Measurements from ENCODE around the gene SLC26A6.

SLC26A6 gene

DNA sequence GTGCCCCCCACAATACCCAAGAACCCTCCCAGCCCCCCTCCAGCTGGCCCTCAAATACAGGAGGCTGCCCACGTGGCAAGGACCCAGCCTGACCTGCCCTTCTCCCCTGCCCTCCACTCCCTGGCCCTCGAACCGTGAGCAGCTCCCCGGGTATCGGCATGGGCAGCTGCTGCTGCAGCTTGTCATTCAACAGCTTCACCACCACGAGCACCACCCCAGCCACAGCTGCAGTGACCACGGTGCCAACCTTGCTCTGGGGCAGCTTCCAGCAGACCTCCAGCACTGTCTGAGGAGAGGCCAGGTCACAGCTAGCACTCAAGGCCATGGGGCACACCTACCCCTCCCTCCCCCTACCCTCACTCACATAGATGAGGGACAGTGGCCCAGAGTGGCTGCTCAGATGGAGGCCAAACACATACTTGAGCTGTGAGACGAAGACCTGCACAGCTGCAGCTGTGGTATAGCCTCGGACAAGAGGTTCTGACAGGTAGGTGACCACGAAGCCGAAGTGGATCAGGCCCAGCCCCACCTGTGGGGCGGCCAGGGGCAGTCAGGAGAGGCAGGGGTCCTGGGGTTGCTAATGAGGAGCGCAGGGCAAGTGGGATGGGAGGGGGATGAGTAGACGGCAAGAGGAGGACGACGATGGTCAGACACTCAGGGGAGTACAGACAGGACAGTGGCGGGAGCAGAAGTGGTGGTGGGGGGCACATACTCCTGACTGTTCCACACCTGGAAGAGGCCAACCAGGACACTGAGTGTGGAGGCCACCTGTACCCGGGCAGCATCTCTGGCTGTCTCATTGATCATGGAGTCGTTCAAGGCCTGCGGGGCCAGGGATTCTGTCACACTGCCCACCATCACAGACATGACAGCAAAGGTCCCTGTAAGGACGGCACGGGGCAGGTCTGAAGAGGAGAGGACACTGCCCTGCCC is 3.5 kb downstream of the SLC26A6 start:
- no peak for DNase-seq

DNA sequence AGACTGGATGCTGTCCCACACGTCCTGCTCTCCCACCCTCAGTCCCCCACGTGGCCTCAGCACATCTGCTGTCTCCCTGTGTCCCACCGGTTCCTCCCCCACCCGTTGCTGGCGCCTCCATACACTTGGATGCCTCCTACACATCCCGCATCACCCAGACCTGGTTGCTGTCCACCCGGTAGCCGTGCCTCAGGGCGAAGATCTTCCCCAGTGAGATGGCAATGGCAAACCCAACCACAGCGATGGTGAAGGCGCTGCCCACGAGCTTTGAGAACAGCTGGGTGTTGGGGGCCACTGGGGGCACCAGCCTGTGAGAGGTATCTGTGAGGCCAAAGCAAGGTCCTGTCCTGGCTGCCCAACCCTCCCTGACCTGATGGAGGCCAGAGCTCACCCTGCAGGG is 4.4 kb downstream of the SLC26A6 start:
- no peak for DNase-seq

DNA sequence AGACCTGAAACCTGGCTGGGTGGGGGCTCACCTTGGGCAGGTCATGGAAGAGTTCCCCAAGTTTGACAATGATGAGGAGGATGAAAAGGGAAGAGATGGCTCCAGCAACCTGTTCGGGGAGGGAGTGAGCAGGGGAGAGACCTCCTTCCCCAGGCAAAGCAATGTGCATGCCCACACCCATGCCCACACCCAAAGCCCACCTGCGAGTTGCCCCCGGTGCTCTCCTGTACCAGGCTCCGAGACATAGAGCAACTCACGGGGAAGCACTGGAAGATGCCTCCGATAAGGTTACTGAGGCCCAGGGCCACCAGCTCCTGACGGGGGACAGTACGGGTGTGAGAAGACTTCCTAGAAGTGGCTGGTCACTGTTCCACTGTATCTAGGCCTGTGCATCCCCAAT is 4.9 kb downstream of the SLC26A6 start:
- DNase-seq, result no peak

DNA sequence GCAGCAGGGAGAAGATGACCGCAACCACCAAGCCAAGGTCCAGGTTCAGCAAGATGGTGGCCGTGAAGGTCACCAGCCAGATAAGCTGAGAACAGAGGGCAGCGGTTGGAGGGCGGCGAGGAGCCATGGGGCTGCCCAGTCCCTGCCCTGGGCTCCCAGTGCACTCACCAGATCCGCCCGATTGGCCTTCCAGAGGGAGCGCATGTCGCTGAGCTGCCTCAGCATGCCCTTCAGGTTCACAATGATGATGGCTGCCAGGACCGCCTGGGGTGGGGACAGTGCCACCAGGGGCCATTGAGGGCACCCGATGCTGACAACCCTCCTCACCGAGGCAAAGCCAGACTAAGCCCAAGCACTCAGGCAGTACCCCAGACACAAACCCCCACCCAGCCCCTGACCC is 5.4 kb downstream of the SLC26A6 start:
- no peak for DNase-seq

DNA sequence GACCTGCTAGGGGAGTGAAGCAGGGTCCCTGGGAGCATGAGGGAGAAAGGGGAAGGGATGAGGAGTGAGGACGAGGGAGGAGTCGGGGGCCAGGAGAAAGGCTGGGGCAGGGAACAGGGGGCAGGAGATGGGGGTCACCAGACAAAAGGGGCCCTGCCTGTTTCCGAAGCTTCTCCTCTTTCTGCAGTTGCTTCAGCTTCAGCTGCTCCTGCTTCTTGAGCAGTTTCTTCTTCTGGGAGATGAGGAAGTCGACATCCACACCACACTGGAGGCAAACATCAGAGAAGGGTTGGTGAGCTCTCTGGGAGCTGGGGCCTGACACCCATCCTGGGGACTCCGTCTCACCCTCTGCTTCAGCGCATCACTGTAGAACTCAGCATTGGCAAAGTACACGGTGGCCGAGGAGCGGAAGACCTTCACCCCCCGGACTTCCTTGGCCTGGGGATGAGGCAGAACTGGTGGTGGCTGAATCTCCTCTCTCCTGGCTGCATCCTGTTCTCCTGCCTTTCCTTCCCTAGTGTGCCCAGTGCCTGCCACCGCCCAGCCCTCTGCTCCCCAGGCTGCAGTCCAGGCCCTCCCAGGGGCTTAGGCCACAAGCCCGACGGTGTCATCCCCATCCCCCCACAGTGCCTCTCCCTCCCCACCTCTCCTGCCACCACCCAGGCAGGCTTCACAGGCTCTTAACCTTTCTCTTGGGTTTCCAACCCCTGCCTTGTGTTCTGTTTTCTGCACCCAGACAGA is 6.8 kb downstream of the SLC26A6 start:
- no peak for DNase-seq

DNA sequence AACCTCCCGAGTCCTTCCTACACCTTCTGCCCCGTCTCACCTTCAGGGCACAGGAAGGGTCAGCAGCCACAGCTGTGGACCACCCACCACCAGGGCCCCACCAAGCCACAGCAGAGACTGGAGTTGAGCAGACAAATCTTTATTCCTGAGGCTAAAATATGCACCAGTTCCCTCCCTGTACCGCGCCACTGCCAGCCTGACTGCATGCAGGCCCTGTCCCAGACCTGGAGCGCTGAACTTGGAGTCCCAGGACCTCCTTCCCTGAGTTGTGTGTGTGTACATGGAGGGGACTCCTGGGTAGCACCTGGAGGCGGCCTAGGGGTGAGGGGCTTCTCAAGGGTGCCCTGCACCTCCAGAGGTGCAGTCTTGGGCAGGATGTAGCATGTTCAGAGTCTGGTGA is 9.7 kb downstream of the SLC26A6 start:
- no peak for DNase-seq

DNA sequence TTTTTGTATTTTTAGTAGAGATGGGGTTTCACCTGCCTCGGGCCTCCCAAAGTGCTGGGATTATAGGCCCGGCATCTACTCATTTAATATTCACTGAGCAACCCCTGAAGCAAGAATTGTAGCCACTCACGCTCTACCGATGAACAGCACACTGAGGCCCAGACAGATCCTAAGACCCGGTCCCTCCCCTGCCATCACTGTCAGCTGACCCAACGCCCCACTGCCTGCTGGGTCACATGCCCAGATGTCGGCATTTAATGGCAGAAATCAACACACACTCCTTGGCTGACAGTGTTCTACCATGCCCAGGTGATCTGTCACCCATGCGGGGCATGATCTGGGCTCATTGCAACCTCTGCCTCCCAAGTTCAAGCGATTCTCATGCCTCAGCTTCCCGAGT is 10.5 kb downstream of the SLC26A6 start:
- DNase-seq, result no peak

DNA sequence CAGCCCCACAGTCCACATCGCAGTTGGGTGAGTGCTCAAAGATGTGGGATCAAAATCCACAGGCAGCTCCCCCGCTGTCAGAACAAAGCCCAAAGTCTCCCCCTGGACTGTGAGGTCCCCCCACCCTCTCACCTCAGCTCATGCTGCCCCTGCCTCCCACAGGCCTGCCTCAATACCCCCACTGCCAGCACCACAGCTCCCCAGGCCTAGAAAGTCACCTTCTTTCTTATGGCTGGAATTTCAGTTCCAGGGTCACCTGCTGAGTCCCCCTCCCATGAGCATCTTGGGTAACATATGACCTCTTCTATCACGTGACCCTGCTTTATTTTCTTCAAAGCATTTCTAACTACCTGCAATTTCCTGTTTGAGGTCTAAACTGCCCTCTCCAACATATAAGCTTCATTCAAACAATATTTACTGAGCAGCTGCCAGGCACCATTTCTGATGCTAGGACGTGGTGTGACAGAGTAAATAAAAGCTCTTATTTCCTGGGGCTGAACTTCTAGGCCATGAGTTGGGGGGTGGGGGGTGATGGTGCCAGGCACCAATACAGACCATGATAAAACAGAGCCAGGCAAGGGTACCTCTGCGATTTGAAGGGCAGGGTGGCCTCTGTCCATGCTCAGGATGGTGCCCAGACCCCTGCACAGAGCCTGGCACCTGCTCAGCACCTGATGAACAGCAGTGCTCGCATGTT is 11.3 kb downstream of the SLC26A6 start:
- peak; percentile 66 for DNase-seq

DNA sequence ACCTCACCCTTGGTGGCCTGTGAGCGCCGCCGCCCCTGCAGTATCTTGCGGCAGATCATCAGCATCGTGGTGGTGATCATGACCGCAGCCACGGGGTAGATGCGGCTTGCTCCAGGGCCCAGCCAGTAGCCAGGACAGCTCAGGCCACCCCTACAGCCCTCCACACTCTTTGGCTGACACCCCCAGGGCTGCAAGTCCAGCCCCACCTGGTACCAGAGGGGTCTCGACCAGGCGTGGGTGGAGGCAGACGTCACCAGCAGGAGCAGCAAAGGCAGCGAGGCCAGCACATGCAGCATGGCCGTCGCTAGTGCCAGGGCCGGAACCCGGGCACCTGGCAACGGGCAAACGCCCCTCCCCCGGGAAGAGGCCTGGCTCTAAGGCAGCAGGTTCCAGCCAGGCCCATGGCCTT is 13.8 kb downstream of the SLC26A6 start, which contains the start of gene TMEM89:
TSS of gene TMEM89 (minus strand) at position 309 of the 409 bp plus-strand sequence. CDS start at position 296, 13 bp downstream.
- no peak for DNase-seq

DNA sequence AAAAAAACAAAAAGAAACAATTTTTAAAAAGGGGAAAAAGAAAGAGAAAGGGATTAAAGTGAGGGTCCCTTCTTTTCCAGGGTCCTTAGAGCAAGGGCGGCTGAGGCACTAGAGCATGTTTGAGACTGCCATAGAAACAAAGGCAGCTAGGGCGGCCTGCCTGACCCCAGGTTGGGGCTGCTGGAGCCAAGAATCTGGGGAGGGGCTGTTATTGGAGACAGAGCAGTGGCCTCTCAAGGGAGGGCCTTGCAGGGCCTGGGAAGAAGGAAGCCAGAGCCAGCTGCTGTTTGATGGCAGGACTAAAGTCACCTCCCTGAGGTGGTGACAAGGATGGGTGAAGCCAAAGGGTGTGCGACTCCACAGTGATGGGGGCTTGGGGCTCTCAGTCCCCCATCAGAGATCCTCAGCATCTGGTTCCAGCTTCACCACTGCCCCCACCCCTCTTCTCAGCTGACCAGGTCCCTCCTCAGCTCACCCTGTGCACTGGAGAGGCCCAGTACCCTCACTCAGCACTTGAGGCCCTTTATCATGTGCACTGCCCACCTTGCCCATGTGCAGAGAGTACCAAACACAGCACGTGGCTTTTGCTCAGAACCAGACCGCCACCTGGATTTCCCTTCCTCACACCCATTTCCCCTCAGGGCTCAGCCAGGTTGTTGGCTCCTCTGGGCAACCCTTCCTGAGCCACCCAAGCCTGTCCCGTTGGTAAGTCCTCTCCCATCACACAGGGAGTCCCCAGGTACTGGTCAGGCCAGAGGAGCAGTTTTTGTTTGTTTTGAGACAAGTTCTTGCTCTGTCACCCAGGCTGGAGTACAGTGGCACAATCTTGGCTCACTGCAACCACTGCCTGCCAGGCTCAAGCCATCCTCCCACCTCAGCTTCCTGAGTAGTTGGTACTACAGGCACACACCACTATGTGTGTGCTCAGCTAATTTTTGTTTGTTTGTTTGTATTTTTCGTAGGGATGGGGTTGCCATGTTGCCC is 15.4 kb downstream of the SLC26A6 start:
- no peak for DNase-seq

DNA sequence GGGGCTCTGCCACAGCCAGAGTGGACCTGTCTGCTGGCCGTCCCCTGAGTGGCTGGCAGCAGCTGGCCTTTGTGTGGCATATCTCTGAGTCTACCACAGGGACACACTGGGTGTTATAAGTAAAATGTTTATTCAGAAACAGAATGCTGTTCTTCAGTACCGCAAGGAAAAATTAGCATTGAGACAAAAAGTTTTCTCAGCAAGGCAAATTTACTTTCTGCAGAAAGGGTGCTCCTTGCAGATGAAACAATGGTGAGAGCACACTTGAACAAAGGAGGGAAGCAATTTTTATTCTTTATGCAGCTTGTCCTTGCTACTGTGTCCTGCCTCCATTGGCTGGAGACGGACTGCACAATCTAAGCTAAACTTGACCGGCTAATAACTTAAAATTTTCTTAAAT is 17.7 kb downstream of the SLC26A6 start:
- DNase-seq, result no peak

DNA sequence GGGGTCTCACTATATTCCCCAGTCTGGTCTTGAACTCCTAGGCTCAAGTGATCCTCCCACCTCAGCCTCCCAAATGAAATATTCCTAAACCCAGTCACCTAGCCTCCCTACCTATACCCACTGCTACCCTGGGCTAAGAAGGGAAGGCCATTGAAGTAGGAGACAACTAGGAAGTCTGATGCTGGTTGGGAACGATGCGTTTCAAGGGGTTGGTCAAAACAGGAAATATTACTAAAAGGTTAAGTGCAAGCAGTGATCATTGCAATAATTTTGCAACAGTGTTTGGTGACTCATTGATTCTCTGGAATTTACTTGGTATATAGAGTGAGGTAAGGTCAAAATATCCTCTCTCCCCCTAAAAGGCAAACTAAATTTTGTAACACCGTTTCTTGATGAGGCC is 21.2 kb downstream of the SLC26A6 start:
- DNase-seq, result no peak

DNA sequence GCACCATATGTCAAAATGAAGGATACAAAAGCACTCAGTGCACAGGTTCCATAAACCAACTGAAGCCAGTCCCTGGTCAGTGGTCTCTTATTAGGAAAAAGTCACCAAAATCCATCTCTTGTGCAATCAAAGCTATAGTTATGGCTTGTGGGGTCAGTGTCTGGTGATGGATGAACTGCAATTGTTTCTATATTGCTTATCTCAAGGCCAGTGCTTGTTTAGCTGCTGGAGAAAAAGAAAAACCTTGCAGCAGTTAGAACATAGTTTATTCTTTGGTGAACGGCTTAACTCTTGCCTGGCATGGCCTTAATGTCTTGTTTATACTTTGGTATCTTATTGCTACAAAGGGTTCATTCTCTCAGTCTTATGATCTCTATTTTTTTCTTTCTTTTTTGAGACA is 23.0 kb downstream of the SLC26A6 start:
- DNase-seq, result no peak

DNA sequence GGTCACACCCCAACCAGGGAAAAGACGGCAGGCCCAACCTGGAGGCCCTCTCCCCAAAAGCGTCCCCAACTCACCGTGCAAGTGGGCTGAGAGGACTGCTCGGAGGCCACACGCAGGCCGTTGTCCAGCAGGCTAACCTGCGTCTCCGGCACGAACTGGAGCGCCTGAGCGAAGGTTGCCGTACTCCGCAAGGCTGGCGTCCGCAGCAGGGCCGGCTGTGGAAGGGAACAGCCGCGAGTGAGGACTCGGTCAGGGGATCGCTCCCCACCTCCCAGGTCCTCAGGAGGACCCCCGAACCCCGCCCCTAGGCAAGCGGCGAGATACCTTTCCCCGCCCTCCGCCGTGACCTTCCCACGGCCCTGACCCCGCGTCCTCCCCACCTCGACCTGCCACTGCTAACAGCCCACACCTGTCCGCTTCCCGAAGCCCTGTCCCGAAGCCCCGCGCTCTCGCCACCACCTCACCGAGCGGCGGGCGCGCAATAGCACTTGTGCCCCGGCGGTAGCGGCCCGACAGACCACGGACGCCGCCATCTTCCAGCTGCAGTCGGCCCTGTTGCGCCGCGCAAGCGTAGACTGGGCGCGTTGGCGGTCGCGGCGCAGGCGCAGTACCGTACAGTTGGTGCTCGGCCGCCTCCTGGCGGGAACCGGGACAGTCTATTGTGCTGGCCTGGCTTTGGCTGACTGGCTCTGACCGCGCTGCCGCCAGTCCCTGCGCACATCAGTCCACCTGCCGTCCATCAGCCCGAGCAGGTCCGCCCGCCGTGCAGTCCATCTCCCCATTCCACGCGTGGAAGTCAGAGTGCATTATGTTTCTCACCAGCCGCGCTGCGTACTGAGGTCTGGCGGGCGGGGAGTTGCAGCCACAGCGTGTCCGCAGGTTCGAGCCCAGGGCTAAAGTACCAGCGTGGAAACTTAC is 25.9 kb downstream of the SLC26A6 start, which contains the start of gene UQCRC1:
TSS of gene UQCRC1 (minus strand) at position 559 of the 918 bp plus-strand sequence. CDS start at position 533, 26 bp downstream.
- peak; percentile 91 for DNase-seq

DNA sequence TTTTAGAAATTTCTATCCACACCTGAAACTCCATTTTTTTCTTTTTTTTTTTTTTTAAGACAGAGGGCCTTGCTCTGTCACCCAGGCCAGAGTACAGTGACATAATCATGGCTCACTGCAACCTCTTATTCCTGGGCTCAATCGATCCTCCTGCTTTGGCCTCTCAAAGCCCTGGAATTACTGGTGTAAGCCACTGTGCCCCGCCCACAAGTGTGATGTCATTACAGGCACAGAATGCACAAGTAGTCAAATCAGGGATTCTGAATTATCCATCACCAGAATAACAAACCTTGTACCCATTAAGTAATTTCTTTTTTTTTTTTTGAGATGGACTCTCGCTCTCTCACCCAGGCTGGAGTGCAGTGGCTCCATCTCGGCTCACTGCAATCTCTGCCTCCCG is 27.7 kb downstream of the SLC26A6 start:
- no peak for DNase-seq

DNA sequence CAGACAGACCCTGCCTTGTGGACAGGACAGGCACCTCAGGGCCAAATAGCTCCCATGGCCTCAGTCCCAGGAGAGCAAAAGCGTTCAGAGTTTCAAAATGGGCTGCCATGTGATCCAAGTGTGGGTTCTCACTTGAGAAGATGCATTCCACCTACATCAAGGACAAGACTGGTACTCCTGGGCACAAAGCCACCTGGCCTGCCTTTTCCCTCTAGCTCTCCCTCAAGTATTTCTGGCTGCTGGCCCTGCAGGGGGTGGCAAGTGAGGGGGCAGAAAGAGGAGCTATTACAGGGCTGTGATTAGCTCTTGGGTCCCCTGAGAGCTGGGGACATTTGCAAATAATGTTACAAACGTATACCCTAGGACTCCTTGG is 33.7 kb downstream of the SLC26A6 start:
- DNase-seq, result no peak

DNA sequence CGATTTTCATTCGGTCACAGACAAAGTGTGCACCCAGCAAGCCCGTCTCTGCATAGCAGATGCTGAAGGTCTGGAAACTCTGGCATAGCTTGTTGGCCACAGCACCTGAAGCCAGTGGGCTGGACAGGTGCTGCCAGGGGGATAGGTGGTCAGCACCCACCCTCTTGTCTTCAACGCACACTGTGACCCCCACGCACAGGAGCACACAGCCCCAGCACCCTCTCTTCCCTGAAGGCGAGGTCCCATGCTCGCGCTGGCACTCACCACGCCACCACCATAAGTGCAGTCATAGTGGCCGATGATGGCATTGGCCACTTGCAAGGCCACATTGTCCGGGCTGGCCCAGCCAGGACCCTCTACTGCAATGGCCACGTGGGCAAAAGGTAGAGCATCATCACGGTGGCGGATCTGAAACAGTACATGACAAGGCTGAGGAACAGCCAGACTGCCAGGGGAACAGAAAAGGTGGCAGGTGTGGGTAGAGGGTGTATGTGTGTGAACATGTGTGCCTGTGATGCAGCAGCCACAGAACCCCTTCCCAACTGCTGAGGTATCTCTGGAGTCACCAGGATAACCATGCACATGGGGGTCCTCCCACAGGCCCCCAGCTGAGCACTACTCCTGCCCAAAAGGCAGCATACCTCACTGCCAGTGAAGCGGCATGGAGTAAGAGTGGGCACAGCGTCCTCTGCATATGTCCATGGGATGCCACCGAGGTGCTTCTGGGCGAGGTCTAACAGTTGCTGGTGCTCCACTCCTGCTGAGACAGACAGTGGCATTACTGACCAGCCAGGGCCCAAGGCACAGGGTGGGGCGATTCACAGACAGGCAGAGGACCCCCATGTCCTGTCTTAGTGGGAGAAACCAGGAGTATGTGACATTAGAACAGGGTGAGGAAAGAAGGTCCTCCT is 34.3 kb downstream of the SLC26A6 start:
- no peak for DNase-seq

DNA sequence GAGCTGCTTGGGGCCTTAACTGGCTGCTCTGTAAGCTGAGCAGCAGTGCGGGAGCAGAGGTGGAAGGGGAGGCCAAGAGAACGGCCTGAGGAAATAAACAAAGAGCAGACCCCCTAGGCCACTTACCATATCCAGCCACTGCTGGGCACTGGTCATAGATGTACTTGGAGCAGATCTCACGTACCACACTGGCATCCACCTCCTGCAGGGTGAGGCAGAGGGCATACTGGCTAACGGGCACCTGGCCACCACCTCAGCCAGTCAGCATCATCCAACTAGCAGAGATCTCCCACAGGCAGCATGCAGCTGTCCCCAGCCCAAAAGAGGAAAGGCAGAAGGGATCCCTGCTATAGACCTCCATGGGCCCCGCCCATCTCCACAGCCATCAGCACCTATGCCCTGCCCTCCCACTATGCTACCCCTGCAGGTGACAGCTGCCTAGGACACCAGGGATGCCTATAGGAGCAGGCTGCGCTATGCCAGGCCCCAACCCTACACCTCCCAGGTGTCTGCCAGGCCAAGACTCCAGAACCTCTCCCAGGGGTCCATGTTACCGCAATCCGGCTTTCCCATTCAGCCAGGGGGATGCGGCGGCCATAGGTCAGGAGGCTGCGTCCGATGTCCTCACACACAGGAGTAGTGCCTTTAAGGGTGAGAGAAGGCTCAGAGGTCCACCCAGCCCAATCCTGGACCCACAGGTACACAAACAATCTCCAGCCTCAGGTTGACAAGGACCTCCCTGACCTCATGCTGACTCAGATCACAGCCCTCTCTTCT is 35.6 kb downstream of the SLC26A6 start:
- DNase-seq, result no peak

DNA sequence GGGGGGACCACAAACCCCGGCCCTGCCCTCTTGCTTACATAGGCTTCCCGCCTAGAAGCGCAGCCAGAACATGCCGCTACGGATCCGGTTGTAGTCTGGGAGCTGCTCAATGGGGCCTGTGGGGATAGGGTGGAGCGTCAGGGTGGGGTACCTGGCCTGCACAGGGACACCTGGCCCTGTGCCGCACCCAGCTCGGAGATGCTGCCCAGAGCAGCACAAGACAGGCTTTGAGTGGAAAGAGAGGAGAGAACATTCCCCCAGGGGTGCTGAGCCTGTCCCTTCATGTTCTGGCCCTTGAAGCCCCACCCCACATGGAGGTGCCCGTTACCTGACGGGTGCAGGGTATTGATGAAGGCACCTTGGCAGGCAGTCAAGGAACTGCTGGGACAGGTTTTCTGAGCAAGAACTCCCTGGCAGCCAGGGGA is 36.2 kb downstream of the SLC26A6 start:
- DNase-seq, result no peak
